Suppressor macrophage treated with lipopolysaccharide for 4 hours (primary cell): ENCODE measurements around the gene SSNA1.

ENCODE experiments used
- DNase-seq: peaks from one replicate; pipeline ENCODE4 v3.0.0-alpha.2; 2020

The SSNA1 gene

GRCh38 chr9:137184881-137185660 is 3.4 kb upstream of the SSNA1 start:
- DNase-seq = no peak

- no peak for DNase-seq
Measured at GRCh38 chr9:137185921-137186320, 2.6 kb upstream of the SSNA1 start.

GRCh38 chr9:137186385-137186784 is 2.1 kb upstream of the SSNA1 start:
- DNase-seq = no peak

GRCh38 chr9:137187386-137187785 is 1.1 kb upstream of the SSNA1 start:
- DNase-seq = no peak

- no peak for DNase-seq
Measured at GRCh38 chr9:137188086-137188489, 388 bp upstream of the SSNA1 start.

- DNase-seq = no peak
Measured at GRCh38 chr9:137189297-137190295, 1.1 kb downstream of the SSNA1 start.

GRCh38 chr9:137190315-137190856 is 1.9 kb downstream of the SSNA1 start:
- no peak for DNase-seq

GRCh38 chr9:137191245-137191644 is 2.8 kb downstream of the SSNA1 start:
- no peak for DNase-seq

- DNase-seq = no peak
Measured at GRCh38 chr9:137191691-137192447, 3.4 kb downstream of the SSNA1 start.

GRCh38 chr9:137192448-137192780 is 3.9 kb downstream of the SSNA1 start:
- DNase-seq = no peak

GRCh38 chr9:137192859-137193258 is 4.4 kb downstream of the SSNA1 start:
- no peak for DNase-seq

GRCh38 chr9:137193771-137194170 is 5.3 kb downstream of the SSNA1 start:
- no peak for DNase-seq

- no peak for DNase-seq
Measured at GRCh38 chr9:137194388-137194787, 5.9 kb downstream of the SSNA1 start.

- DNase-seq = no peak
Measured at GRCh38 chr9:137194909-137195308, 6.4 kb downstream of the SSNA1 start.

GRCh38 chr9:137195525-137196220 is 7.2 kb downstream of the SSNA1 start:
- DNase-seq = no peak

- DNase-seq = no peak
Measured at GRCh38 chr9:137198051-137198901, 9.8 kb downstream of the SSNA1 start.

GRCh38 chr9:137198902-137199283 is 10.4 kb downstream of the SSNA1 start:
- no peak for DNase-seq

- no peak for DNase-seq
Measured at GRCh38 chr9:137199411-137200121, 11.1 kb downstream of the SSNA1 start.

GRCh38 chr9:137200311-137201204 is 12.1 kb downstream of the SSNA1 start, which contains the start of gene TPRN:
Gene TPRN (minus strand): TSS chr9:137200741. CDS start chr9:137200711, 30 bp downstream.
- peak; percentile 100 for DNase-seq
